H9 (cell line): Measurements from ENCODE around the gene ERC1. TPM values are rescaled to one million over a fixed set of nuclear protein-coding genes. Genes with fewer than 3 reads are reported as not detected.

ENCODE experiments used
- DNase-seq: peaks from one replicate; pipeline ENCODE4 v3.0.0-alpha.2; 2017
- H2AFZ ChIP-seq: one replicate; pipeline ENCODE4 v1.6.1; 2013; ENCODE audit warnings: mild to moderate bottlenecking, low read length, control low read depth, moderate library complexity
- H2AK5ac ChIP-seq: 2 replicates; pipeline ENCODE4 v1.6.1; 2013; ENCODE audit warnings: low read length, control low read depth, mixed read lengths; ENCODE audit not compliant: insufficient read length
- H2BK120ac ChIP-seq: one replicate; pipeline ENCODE4 v1.6.1; 2013; ENCODE audit warnings: low read depth, mild to moderate bottlenecking, low read length, control low read depth, inconsistent platforms; ENCODE audit not compliant: poor library complexity, severe bottlenecking
- H2BK12ac ChIP-seq: 2 replicates; pipeline ENCODE4 v1.6.1; 2013; ENCODE audit warnings: low read length, control low read depth, mixed read lengths, low read depth; ENCODE audit not compliant: insufficient read length
- H2BK15ac ChIP-seq: 2 replicates; pipeline ENCODE4 v1.6.1; 2013; ENCODE audit warnings: low read depth, low read length, control low read depth
- H2BK20ac ChIP-seq: one replicate; pipeline ENCODE4 v1.6.1; 2013; ENCODE audit warnings: low read depth, mild to moderate bottlenecking, low read length, control low read depth, inconsistent platforms; ENCODE audit not compliant: poor library complexity, severe bottlenecking
- H2BK5ac ChIP-seq: 2 replicates; pipeline ENCODE4 v1.6.1; 2013; ENCODE audit warnings: low read length, control low read depth, mixed read lengths; ENCODE audit not compliant: insufficient read length
- H3K14ac ChIP-seq: 2 replicates; pipeline ENCODE4 v1.6.1; 2013; ENCODE audit warnings: low read length, control low read depth; ENCODE audit not compliant: insufficient read depth
- H3K18ac ChIP-seq: 2 replicates; pipeline ENCODE4 v1.6.1; 2013; ENCODE audit warnings: low read depth, mild to moderate bottlenecking, mixed read lengths, low read length, control low read depth; ENCODE audit not compliant: insufficient read length
- H3K23ac ChIP-seq: 2 replicates; pipeline ENCODE4 v1.6.1; 2013; ENCODE audit warnings: low read length, control low read depth, mixed read lengths, low read depth; ENCODE audit not compliant: insufficient read length
- H3K23me2 ChIP-seq: 2 replicates; pipeline ENCODE4 v1.6.1; 2013; ENCODE audit warnings: low read depth, mild to moderate bottlenecking, mixed read lengths, low read length, control low read depth; ENCODE audit not compliant: insufficient read length, poor library complexity, severe bottlenecking
- H3K27ac ChIP-seq: 2 replicates; pipeline ENCODE4 v1.5.1; 2013; ENCODE audit warnings: low read length, control low read depth, mixed read lengths, low read depth; ENCODE audit not compliant: insufficient read length
- H3K27me3 ChIP-seq: 2 replicates; pipeline ENCODE4 v1.6.1; 2013; ENCODE audit warnings: low read length, control low read depth, inconsistent platforms; ENCODE audit not compliant: insufficient read depth
- H3K4ac ChIP-seq: 2 replicates; pipeline ENCODE4 v1.6.1; 2013; ENCODE audit warnings: low read depth, mild to moderate bottlenecking, control low read depth, inconsistent platforms, low read length, moderate library complexity
- H3K4me1 ChIP-seq: 2 replicates; pipeline ENCODE4 v1.6.1; 2013; ENCODE audit warnings: low read length, control low read depth, inconsistent platforms; ENCODE audit not compliant: insufficient read depth
- H3K4me2 ChIP-seq: 2 replicates; pipeline ENCODE4 v1.6.1; 2013; ENCODE audit warnings: low read length, control low read depth, mixed read lengths; ENCODE audit not compliant: insufficient read length, insufficient read depth
- H3K56ac ChIP-seq: 2 replicates; pipeline ENCODE4 v1.6.1; 2013; ENCODE audit warnings: low read depth, mild to moderate bottlenecking, mixed read lengths, low read length, control low read depth; ENCODE audit not compliant: insufficient read length
- H3K79me1 ChIP-seq: 2 replicates; pipeline ENCODE4 v1.6.1; 2013; ENCODE audit warnings: low read depth, mild to moderate bottlenecking, moderate library complexity, low read length, control low read depth, inconsistent platforms; ENCODE audit not compliant: insufficient read depth, poor library complexity, severe bottlenecking
- H3K79me2 ChIP-seq: 2 replicates; pipeline ENCODE4 v1.6.1; 2013; ENCODE audit warnings: low read length, control low read depth, inconsistent platforms; ENCODE audit not compliant: insufficient read depth
- H3K9ac ChIP-seq: 2 replicates; pipeline ENCODE4 v1.6.1; 2013; ENCODE audit warnings: low read length, control low read depth, mixed read lengths; ENCODE audit not compliant: insufficient read length; ENCODE audit errors: extremely low read depth
- H3K9me3 ChIP-seq: one replicate; pipeline ENCODE4 v1.6.1; 2013; ENCODE audit warnings: low read depth, low read length, inconsistent platforms; ENCODE audit not compliant: control insufficient read depth
- H3T11ph ChIP-seq: one replicate; pipeline ENCODE4 v1.6.1; 2013; ENCODE audit warnings: mild to moderate bottlenecking, low read length, control low read depth, inconsistent platforms
- H4K20me1 ChIP-seq: one replicate; pipeline ENCODE4 v1.6.1; 2013; ENCODE audit not compliant: control insufficient read depth, insufficient read length, insufficient read depth
- H4K5ac ChIP-seq: 2 replicates; pipeline ENCODE4 v1.6.1; 2013; ENCODE audit warnings: low read depth, mild to moderate bottlenecking, mixed read lengths, low read length, control low read depth; ENCODE audit not compliant: insufficient read length
- H4K8ac ChIP-seq: replicated peaks from 2 replicates; pipeline ENCODE4 v1.6.1; 2013; ENCODE audit warnings: low read length, control low read depth, mixed read lengths, low read depth; ENCODE audit not compliant: insufficient read length
- H4K91ac ChIP-seq: 2 replicates; pipeline ENCODE4 v1.6.1; 2013; ENCODE audit warnings: low read depth, mild to moderate bottlenecking, moderate library complexity, mixed read lengths, low read length, control low read depth; ENCODE audit not compliant: insufficient read length
- H3K27ac Mint-ChIP-seq, 3 experiments: 2 replicates in 2 of 3; 3 replicates in 1 of 3; pipeline ENCODE4 v1.8.0; 2020 to 2021; ENCODE audit warnings: mixed read lengths in 3 of 3, mild to moderate bottlenecking in 1 of 3, moderate library complexity in 1 of 3
- H3K27me3 Mint-ChIP-seq: 2 replicates; pipeline ENCODE4 v1.8.0; 2021; ENCODE audit warnings: low read depth, mild to moderate bottlenecking, moderate library complexity, mixed read lengths
- H3K36me3 Mint-ChIP-seq, 3 experiments: 2 replicates in 2 of 3; 3 replicates in 1 of 3; pipeline ENCODE4 v1.8.0; 2020 to 2021; ENCODE audit warnings: low read depth in 3 of 3, mixed read lengths in 3 of 3; ENCODE audit not compliant: insufficient read depth in 1 of 3
- H3K4me1 Mint-ChIP-seq, 2 experiments: 2 replicates each; pipeline ENCODE4 v1.8.0; 2020; ENCODE audit warnings: mixed read lengths in 2 of 2
- H3K4me3 Mint-ChIP-seq, 2 experiments: 2 replicates in 1 of 2; 3 replicates in 1 of 2; pipeline ENCODE4 v1.8.0; 2020 to 2021; ENCODE audit warnings: mild to moderate bottlenecking in 2 of 2, mixed read lengths in 2 of 2, moderate library complexity in 1 of 2
- H3K9me3 Mint-ChIP-seq, 2 experiments: 2 replicates in 1 of 2; 3 replicates in 1 of 2; pipeline ENCODE4 v1.8.0; 2020; ENCODE audit warnings: mild to moderate bottlenecking in 2 of 2, mixed read lengths in 2 of 2, moderate library complexity in 1 of 2
- WGBS: extraction: QIAGEN DNeasy Blood & Tissue Kit; methylation state at CpG from one replicate; pipeline ENCODE4 v1.1.7; 2013; ENCODE audit warnings: missing lambda C conversion rate, low lambda C conversion rate, mixed read lengths; ENCODE audit not compliant: insufficient read length; ENCODE audit errors: extremely low coverage; 5-methylcytosine and 5-hydroxymethylcytosine counted together
- total RNA-seq: library from RNA; stranded (reverse); gene quantifications from 2 replicates; pipeline ENCODE4 v1.2.1, GENCODE V29; 2021
- TF ChIP-seq, protein P1 (sequence below): fragments of 200-600 bp; sonication (generic); conservative IDR thresholded peaks from 3 replicates; pipeline ENCODE4 v1.8.0; 2021; ENCODE audit warnings: antibody characterized with exemption, mild to moderate bottlenecking

ERC1 gene
- total RNA-seq, 1 experiment from 2014 or later, result 51.2 TPM

DNA sequence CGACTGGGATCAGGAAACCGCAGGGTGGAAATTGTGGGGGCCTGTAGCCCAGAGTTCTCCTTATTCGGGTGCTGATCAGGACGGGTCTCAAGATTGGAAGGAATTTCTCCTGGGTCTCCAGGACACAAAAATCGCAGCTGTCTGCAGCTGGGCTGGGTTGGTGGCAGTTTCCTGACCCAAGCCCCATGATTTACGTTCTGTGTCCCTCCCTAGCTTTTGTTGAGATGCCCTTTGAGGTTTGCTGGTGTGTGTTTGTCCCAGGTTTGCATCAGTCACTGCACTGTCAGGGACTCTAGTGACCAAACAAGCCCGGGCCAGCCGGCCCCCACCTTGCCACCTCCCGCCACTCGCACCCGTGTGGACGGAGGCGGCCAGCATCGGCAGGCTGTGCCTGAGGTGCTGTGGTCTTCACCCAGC, 513.9 kb downstream of the ERC1 start:
- TF ChIP-seq, protein P1, sequence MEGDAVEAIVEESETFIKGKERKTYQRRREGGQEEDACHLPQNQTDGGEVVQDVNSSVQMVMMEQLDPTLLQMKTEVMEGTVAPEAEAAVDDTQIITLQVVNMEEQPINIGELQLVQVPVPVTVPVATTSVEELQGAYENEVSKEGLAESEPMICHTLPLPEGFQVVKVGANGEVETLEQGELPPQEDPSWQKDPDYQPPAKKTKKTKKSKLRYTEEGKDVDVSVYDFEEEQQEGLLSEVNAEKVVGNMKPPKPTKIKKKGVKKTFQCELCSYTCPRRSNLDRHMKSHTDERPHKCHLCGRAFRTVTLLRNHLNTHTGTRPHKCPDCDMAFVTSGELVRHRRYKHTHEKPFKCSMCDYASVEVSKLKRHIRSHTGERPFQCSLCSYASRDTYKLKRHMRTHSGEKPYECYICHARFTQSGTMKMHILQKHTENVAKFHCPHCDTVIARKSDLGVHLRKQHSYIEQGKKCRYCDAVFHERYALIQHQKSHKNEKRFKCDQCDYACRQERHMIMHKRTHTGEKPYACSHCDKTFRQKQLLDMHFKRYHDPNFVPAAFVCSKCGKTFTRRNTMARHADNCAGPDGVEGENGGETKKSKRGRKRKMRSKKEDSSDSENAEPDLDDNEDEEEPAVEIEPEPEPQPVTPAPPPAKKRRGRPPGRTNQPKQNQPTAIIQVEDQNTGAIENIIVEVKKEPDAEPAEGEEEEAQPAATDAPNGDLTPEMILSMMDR, result no peak
- H2BK5ac ChIP-seq, result no peak overlapping the region
- no peak overlapping the region for H4K8ac ChIP-seq
- no peak overlapping the region for H3K9ac ChIP-seq
- H2BK120ac ChIP-seq, result no peak overlapping the region
- no peaks in the 10 kb centered on the region for H3K9me3 ChIP-seq
- no peak overlapping the region for H4K91ac ChIP-seq
- no peak overlapping the region for H3K56ac ChIP-seq
- no peak overlapping the region for H4K5ac ChIP-seq
- DNase-seq, result peak; percentile 22
- Mint-ChIP-seq H3K27ac (no peak overlapping the region), H3K4me1 (peaks cover 0 to 4% of the 10 kb centered on the region in 2 experiments; a peak in 1 of 4 replicates), H3K4me3 (no peak overlapping the region), H3K36me3 (peaks cover 0 to 2% (median 0%) of the 10 kb centered on the region in 3 experiments; a peak in 2 of 7 replicates), H3K27me3 (no peaks in the 10 kb centered on the region; the same call in 1 of the 2 replicates), H3K9me3 (no peaks in the 10 kb centered on the region)
- no peaks in the 10 kb centered on the region for H3K23me2 ChIP-seq
- no peak overlapping the region for H3K14ac ChIP-seq
- H4K20me1 ChIP-seq, result no peaks in the 10 kb centered on the region
- H2BK15ac ChIP-seq, result no peak overlapping the region
- no CpG with 5 or more reads among the region's 14 CpGs for WGBS
- H2BK20ac ChIP-seq, result no peak overlapping the region
- H3T11ph ChIP-seq, result no peak overlapping the region
- H2AK5ac ChIP-seq, result no peak overlapping the region
- H2AFZ ChIP-seq, result no peak overlapping the region
- H3K23ac ChIP-seq, result no peak overlapping the region
- H2BK12ac ChIP-seq, result no peak overlapping the region
- H3K27ac ChIP-seq, result no peak overlapping the region
- no peaks in the 10 kb centered on the region for H3K4me1 ChIP-seq
- H3K4ac ChIP-seq, result no peak overlapping the region
- H3K79me2 ChIP-seq, result no peaks in the 10 kb centered on the region
- H3K18ac ChIP-seq, result no peak overlapping the region
- H3K4me2 ChIP-seq, result no peak overlapping the region
- no peaks in the 10 kb centered on the region for H3K79me1 ChIP-seq
- no peaks in the 10 kb centered on the region for H3K27me3 ChIP-seq
